Measurements from ENCODE around the gene GYG2.
"Not testable (repeated sequence)": the region's sequence is repeated elsewhere in the genome, so short reads cannot be mapped to it uniquely, and the experiment has no call there.

GYG2 gene

DNA sequence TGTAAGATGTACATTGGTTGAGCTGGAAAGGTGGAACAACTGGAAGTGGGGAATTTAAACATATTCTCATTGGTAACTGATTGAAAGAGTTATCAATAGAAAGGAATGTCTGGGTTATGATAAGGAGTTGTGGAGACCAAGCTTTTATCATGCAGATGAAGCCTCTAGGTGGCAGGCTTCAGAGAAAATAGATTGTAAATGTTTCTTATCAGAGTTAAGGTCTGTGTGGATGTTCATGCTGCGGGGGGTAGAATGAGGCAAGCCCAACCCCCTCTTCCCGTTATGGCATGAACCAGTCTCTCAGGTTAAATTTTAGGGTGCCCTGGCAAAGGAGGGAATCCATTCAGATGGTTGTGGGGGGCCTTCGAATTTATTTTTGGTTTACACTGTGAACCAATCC is 84.4 kb downstream of the GYG2 start:
- DNase-seq (ENCODE audit: low spot score): no peak
- in situ Hi-C loops (cut with MboI; ENCODE audit: low pct_unique_long_range_greater_than_20kb, low sequenced_read_pairs, unreplicated experiment): no loop called here
- TF ChIP-seq CTCF (IDR thresholded peaks at IDR 0.05; ENCODE audit: extremely low read depth, insufficient read depth, missing control alignments): no peak

GRCh38 chrX:2917767-2918166 is 89.0 kb downstream of the GYG2 start:
- in situ Hi-C loops (cut with MboI; ENCODE audit: low pct_unique_long_range_greater_than_20kb, low sequenced_read_pairs, unreplicated experiment): no loop called here
- DNase-seq (ENCODE audit: low spot score): no peak
- no peak for TF ChIP-seq CTCF (IDR thresholded peaks at IDR 0.05; ENCODE audit: extremely low read depth, insufficient read depth, missing control alignments)

DNA sequence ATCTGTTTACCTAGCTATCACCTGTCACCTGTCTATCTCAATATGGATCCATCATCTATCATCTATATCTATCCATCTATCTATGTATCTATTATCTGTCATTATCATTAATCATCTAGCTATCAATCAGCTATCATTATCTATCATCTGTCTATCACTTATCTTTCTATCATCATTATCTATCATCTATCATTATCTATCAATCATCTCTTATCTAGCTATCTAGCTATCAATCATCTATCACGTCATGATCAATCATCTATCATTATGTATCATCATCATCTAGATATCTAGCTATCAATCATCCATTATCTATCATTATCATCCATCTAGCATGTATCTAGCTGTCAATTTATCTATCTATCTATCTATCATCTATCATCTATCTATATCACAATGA is 92.5 kb downstream of the GYG2 start:
- in situ Hi-C loops (cut with MboI; ENCODE audit: low pct_unique_long_range_greater_than_20kb, low sequenced_read_pairs, unreplicated experiment): no loop called here
- no peak for DNase-seq (ENCODE audit: low spot score)
- no peak for TF ChIP-seq CTCF (IDR thresholded peaks at IDR 0.05; ENCODE audit: extremely low read depth, insufficient read depth, missing control alignments)

DNA sequence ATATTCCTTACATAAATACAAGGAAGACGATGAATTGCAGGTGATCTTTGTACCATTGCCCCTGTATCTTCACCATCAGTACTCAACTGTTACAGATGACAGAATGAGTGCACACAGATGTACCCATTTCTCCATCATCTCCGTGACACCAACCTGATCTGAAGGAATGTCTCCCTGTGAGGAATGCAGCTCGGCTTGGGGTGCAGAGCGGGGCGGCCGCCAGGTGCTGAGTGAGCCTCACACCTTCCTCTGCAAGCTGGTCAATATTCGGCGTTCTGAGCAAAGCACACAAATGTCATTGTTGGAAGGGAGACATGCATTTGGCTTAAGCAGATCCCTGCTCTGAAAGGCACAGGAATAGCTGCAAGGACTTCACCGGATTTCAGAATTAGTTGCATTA is 93.0 kb downstream of the GYG2 start:
- DNase-seq (ENCODE audit: low spot score): no peak
- in situ Hi-C loops (cut with MboI; ENCODE audit: low pct_unique_long_range_greater_than_20kb, low sequenced_read_pairs, unreplicated experiment): no loop called here
- TF ChIP-seq CTCF (IDR thresholded peaks at IDR 0.05; ENCODE audit: extremely low read depth, insufficient read depth, missing control alignments): no peak

- in situ Hi-C loops (cut with MboI; ENCODE audit: low pct_unique_long_range_greater_than_20kb, low sequenced_read_pairs, unreplicated experiment): no loop called here
- no peak for TF ChIP-seq CTCF (IDR thresholded peaks at IDR 0.05; ENCODE audit: extremely low read depth, insufficient read depth, missing control alignments)
- DNase-seq (ENCODE audit: low spot score): no peak
These were observed 95.4 kb downstream of the GYG2 start for GRCh38 chrX:2924151-2924550.

DNA sequence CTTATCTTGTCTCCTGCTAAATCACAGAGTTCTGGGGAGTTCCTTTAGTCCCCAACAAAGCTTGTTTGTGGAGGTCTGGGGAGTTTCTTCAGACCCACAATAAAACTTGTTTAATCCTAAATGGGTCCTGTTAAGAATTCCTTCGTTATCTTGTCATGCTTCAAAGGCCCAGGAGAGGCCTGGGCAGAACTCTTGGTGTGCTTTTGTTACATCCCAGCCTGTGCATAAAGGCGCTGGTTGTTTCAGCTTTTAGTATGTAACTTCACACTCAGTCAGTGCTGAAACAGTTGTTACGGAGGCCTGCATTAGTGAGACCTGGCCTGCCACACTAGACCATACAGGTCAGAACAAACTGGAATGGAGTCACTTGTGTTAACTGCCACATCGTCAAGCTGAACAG is 97.5 kb downstream of the GYG2 start:
- in situ Hi-C loops (cut with MboI; ENCODE audit: low pct_unique_long_range_greater_than_20kb, low sequenced_read_pairs, unreplicated experiment): not testable (repeated sequence)

DNA sequence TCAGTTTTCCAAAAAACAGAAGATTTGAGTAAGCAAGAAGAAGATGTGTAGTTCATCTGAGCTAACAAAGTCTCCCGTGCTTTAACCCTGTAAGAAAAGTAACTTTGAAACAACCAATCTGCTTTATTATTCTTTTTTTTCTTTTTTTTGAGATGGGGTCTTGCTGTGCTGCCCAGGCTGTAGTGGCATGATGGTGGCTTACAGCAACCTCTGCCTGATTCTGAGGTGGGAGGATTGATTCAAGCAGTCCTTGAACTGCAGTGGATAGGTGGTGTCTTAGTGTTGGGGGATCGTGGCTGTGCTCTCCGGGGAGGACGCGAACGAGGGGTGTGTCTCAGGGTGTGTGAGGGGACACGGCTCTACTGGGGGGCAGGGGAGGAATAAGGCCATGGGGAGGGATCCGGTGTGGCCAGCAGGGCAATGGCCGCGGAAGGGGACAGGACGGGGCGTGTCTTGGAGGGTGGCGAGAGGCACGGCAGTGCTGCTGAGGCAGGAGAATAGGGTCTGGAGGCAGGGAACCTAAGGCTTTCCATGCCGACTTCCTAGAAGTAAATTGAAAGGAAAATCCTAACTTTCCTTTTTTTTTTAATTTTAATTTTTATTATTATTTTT is 98.0 kb downstream of the GYG2 start:
- TF ChIP-seq CTCF (IDR thresholded peaks at IDR 0.05; ENCODE audit: extremely low read depth, insufficient read depth, missing control alignments): no peak
- in situ Hi-C loops (cut with MboI; ENCODE audit: low pct_unique_long_range_greater_than_20kb, low sequenced_read_pairs, unreplicated experiment): no loop called here
- DNase-seq (ENCODE audit: low spot score): no peak

More for the DNA sequence above, 97.5 kb downstream of the GYG2 start:
- not testable (repeated sequence) for DNase-seq (ENCODE audit: low spot score)
